ENCODE data around the gene QDPR.
"Not testable (repeated sequence)": the region's sequence is repeated elsewhere in the genome, so short reads cannot be mapped to it uniquely, and the experiment has no call there.

The QDPR gene

DNA sequence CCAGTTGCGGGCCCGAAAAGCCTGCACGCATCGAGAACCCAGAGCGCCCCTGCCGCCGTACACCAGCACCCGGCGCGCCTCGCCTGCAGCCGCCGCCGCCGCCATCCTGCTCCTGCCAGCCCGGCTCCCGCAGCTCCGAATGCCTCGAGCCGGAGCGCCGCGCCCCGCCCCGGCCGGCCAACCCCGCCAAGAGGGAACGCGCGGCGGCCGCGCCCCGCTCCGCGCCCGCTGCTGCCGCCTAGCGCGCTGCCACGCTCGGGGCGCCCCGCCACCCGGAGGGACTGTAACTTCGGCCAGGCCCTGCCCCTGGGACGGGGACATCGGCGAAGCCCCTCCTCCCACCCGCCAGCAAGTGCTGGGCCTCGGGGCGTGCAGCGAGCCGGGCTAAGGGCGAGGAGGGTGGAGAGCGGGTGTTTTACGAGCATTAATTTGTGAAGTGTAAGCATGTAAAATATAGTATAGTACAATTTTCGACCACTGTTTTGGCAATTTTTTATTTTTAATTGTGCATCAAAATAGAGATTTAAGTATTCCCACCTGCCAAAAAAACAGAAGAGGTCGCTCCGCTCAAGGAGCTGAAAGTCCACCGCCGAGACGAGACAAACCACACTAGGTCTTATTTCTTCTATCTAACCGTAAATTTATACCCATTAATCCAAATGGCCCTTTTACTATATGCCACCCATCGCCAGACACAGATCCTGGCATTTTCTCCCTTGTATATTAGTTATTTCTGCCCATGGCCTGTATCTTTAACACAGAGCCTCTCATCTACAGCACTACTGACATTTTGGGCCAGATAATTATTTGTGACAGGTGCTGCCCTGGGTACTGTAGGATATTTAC lies at the start of gene QDPR:
TSS of gene QDPR (minus strand) at position 141 of the 846 bp plus-strand sequence. CDS start at position 105, 36 bp downstream.
- DNase-seq, result no peak

DNA sequence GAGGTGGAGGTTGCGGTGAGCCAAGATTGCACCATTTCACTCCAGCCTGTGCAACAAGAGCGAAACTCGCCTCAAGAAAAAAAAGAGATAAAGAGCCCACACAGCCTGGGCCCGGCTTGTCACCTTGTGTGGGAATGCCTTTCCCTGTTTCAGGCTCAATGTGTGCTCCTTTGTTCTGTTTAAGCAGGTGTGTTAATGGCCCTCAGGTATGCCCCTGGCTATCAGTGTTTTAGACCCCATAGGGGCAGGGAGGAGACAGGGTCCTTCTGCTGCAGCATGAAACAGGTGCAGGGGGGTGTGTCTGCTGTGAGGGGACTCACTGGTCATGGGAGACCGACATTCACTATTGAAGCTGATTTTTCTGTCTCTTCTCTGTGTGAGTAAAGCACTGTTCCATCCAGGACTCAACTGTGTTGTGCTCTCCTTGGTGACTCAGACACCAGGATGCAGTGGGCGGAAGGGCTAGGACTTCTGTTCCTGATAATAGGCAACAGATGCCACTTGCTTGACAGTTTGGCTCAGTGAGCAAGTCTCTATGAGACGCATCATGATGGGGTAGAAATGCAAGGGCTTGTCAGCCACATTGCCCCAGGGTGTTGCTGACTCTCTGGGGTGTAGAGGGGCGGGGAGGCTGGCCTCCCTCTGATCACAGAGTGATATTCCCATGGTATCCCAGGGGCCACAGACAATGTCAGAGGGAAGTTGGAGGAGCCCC lies 49.5 kb upstream of the QDPR start:
- DNase-seq, result no peak

DNA sequence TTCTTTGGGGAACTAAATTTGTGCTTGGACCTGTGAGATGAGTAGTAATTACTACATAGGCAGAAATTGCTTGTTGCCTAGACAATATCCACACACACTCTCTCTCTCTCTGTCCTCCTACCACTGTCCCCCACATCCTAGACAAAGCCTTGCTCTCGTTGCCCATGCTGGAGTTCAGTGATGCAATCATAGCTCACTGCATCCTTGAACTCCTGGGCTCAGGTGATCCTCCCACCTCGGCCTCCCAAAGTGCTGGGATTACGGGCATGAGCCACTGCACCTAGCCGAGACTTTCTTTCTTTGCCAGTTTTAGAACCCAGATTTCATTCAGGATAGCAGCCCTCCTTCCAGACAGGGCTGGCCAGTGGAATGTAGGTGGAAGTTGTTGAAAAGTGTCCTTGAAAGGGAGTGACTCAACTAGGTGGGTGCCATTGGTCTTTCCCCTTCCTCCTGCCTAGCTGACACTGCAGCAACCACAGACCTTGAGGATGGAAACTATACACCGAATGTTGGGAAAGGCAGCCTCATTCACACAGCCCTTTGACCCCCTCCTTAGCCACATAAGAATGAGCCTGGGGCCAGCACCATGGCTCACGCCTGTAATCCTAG lies 48.3 kb upstream of the QDPR start:
- no peak for DNase-seq

DNA sequence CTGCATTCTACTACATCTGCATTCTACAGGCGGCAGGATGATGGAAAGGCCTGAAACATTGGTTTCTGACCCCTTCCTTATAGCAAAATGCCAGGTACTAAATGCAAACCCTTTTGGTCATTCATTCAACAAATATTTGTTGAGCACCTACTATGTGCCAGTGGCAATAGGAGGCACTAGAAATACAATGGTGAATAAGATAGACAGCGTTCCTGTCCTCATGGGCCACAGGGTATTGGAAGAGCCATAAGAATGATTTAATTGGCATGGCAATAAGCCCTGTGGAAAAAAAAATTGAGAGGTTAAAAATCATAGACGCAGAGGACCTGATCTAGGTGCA lies 47.8 kb upstream of the QDPR start:
- DNase-seq, result no peak

DNA sequence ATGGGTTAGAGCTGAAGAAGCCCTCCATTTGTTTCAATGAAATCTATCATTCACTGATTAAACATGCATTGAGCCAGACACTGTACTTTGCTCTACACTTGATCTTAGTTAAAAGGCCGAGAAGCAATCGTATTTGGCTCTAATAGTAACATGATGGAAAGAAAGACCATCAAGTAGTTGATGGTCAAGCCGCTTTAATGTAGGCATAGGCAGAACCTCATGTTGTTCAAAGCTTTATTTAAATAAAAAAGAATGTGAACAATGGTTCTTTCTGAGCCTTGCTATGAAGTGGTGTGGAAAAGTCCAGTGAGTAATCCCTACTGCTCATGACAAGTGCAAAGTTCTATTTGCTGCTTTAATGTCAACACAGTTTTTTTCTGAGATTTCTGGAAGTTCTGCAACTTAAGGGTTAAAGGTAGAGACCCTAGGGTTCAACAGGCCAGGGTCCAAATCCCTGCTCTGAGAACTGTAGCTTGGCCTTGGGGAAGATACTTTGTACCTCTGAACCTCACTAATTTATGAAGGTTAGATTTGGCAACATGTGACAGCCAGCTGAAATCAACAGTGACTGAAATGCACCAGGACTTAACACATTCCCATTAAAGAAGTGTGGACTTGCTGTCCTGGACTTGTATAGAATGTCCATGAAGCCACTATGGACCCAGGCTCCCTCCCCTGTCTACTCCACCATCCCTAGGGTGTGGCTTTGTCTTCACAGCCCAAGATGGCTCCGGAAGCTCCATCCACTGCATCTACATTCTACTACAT lies 47.2 kb upstream of the QDPR start:
- no peak for DNase-seq

DNA sequence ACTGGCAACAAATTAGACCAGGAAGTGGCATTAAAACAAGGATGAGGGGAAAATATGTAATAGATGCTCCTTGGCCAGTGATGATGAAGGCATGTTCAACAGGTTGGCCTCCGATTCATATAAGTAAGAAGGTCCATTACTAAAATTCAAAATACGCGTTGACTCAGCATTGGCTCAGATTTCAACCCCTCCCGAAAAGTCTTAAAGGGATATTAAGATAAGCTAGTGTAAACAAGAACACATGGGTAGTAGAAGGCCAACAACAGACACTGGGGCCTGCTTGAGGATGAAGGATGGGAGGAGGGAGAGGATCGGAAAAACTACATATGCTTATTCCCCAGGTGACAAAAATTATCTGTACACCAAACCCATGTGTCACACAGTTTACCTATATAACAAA lies 46.0 kb upstream of the QDPR start:
- no peak for DNase-seq

DNA sequence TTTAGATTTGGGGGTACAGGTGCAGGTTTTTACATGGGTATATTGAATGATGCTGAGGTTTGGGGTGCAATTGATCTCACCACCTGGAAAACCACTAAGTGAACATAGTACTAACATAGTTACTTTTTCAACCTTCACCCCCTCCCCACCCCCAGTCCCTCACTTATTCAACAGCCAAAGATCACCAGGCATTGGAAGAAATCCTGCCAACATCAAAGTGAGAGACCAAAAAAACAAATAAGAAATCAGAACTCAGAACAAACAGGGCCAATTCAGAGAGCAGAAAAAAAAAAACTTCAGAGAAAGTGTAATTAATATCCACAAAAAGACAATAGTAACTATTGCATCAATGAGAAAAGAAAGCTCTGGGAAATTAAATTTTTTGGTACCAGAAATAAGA lies 44.6 kb upstream of the QDPR start:
- no peak for DNase-seq

DNA sequence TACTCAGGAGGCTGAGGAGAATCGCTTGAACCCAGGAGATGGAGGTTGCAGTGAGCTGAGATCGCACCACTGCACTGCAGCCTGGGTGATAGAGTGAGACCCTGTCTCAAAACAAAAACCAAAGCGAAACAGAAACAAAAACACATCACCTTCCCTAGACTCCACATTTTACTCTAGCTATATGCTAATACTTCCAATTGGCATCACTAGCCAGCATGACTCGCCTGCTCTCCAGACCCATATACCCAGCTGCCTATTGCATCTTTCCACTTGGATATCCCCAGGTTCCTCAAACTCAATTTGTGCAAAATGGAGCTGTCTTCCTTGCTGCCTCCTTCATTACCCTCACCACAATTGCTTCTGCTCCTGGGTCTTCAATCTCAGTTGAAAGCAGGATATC lies 42.7 kb upstream of the QDPR start:
- no peak for DNase-seq

DNA sequence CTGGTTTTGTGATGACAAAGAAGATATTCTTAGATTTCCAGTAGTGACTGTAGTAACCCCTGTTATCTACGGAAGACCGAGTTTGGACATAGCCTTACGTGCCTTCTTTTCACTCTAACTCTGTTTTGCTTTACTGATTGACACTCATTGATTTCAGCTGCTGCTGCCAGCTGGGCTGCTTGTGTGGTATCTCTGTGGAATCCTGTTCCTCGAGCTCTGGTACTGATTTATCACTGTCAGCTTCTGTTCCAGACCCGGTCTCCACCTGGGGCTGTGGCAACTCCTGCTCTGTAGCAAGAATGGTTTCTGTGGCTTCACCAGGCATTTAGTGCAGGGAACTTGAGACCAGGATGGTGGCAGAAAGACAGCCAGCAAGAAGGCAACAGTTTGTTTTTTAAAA lies 40.5 kb upstream of the QDPR start:
- DNase-seq, result no peak

DNA sequence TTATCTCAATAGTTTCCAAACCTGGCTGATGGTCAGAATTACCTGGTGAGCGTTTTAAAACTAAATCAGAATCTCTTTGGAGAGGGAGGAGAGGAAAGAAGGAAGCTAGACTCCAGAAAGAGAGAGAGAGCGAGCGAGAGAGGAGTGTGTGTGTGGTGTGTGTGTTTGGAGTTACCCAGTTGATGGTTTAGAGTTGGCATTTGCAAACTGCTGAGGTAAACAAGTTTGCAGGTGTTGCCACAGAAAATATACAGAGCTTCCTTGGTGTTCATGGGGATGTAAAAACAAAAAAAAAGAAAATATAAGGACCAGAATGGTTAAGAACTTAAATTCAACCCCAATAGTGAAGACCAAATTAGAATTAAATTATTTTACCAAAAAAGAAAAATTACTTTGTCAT lies 38.7 kb upstream of the QDPR start:
- no peak for DNase-seq

DNA sequence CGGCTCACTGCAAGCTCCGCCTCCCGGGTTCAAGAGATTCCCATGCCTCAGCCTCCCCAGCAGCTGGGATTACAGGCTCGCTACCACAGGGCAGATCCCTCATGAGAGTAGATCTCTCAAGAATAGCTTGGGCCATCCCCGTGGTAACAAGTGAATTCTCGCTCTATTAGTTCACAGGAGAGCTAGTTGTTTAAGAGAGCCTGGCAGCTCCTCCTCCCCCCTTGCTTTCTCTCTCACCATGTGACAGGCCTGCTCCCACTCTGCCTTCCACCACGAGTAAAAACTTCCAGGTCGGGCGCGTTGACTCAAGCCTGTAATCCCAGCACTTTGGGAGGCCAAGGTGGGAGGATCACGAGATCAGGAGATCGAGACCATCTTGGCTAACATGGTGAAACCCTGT lies 34.8 kb upstream of the QDPR start:
- no peak for DNase-seq

DNA sequence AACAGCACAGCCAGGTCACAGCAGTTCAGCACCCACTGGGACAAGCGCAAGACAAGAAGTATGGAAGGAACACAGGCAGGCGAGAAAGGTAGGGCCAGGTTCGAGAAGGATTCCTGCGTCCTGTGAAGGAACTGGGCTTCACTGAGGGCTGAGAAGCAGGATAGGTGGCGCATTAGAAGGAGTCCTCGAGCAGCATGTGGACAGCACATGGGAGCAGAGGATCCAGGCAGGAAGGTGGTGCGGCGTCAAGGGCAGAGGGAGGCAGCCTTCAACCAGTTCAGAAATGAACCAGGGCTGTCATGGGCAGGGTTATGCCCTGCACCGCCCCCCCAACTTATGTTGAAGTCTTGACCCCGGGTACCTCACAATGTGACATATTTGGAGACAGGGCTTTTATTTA lies 34.3 kb upstream of the QDPR start:
- no peak for DNase-seq

DNA sequence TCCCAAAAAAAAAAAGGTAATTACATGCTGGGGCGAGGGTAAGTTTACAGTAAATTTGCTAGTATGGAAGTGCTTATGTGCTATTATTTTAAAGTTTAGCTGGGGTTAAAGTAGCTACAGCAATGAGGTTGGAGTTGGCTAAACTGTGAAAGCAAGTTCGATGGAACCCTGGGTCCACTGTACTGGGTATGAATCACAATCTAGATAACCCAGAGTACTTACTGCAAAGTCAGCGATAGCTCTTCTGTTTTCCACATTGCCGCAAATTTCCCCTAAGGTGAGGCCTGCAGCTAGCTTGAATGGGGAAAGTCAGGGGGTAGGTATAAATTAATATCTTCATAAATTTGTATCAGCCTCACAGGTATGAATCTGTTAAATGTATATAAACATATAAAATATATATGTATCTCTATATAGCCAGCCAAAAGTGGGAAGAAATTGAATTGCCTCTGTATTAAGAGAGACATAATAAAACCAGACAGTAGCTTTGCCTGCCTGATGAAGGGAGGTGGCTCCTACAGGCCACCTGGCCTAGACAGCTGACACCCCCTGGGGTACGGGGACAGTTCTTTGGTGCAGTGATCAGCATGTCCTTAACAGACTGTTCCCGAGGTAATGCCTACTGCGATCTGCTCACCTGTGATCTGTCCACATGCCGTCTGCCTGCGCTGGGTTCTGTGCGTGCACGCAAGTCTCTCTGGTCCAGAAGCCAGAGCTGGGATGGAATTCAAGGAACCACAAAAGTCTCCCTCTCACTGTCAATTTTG lies 33.7 kb upstream of the QDPR start:
- DNase-seq, result no peak

DNA sequence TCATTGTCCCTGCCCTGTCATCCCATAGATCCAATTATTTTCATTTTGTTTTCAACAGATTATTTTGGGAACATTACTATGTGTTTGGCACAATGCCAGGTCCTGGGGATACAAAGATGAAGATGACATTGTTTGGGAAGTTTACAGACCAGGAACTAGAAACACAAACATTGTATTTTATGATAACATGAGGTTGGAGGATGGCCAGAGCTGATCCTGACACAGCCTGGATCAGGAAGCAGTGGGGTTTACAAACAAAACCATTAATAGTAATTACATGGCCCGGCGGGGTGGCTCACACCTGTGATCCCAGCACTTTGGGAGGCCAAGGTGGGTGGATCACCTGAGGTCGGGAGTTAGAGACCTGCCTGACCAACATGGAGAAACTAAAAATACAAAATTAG lies 32.9 kb upstream of the QDPR start:
- DNase-seq, result no peak

DNA sequence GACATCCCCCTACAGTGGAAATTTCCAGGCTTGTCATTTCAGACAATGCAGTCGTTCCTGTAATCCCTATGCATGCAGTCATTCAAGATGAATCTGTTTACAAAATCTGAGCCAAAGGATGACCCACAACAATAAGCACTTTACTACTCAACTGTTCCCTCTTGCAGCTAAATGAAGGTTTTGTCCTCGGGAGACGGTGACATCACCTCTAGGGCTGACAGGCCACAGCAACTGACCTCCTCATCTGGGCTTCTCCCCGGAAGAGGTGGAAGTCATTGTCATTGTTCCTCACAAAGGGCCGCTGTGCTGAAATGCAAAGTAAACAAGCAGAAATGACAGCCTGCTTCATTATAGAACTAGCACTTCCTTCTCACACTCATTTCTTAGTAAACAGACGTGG lies 32.3 kb upstream of the QDPR start:
- no peak for DNase-seq

DNA sequence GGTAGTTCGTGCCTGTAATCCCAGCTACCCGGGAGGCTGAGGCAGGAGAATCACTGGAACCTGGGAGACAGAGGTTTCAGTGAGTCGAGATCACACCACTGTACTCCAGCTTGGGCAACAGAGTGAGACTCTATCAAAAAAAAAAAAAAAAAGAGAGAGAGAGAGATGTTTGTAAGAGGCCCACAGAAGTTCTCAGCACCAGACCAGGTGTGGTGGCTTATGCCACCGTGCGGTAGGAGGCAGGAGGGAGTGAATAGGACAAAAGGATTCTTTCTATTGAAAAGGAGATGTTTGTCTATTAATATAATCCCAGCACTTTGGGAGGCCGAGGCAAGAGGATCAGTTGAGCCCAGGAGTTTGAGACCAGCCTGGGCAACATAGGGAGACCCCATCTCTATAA lies 25.2 kb upstream of the QDPR start:
- not testable (repeated sequence) for DNase-seq

DNA sequence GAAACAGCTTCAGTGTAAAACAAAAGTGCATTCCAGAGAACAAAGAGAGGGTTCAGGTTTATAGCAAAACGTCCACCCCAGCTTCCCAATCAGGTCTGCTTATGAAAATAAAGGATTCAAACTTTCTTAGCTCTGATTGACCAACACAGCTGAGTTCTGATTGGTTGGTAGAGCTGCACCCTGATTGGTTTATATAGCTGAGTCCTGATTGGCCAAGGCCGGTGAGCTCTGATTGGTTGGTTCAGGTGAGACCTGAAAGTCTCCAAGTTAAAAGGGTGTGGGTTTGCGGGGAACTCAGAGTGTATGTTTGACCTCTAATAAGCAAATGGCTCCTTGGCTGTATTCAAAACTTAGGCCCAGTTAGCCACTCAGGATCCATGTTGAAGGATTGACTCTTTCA lies 24.0 kb upstream of the QDPR start:
- DNase-seq, result no peak

DNA sequence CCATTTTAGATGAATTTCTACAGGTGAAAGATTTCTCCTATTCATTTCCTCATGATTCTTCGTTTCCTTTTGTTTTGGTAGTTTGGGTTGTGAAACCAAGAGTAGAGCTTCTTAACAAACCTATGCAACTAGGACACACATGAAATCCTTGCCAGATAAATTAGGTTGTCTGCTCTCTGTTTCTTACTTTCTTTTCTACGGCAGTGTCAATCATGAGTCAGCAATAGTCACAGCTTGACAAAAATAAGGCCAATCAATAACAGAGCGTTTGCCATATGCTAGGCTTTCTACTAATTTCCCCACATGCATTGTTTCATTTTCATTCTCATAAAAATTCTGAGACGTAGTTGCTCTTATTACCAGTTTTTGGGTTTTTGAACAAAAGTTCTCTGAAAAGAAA lies 23.4 kb upstream of the QDPR start:
- DNase-seq, result no peak

DNA sequence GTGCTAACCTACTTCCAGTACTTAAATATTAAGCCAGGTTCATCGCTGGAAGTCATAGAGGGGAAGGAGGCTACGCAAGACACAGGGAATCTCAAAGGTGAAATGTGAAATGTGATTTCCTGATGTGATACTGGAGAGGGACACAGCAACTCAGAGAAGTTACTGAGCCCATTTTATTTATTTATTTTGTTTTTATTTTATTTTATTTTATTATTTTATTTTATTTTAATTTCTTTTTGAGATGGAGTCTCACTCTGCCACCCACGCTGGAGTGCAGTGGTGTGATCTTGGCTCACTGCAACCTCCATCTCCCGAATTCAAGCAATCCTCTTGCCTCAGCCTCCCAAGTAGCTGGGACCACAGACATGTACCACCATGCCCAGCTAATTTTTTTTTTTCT lies 22.8 kb upstream of the QDPR start:
- DNase-seq, result no peak

DNA sequence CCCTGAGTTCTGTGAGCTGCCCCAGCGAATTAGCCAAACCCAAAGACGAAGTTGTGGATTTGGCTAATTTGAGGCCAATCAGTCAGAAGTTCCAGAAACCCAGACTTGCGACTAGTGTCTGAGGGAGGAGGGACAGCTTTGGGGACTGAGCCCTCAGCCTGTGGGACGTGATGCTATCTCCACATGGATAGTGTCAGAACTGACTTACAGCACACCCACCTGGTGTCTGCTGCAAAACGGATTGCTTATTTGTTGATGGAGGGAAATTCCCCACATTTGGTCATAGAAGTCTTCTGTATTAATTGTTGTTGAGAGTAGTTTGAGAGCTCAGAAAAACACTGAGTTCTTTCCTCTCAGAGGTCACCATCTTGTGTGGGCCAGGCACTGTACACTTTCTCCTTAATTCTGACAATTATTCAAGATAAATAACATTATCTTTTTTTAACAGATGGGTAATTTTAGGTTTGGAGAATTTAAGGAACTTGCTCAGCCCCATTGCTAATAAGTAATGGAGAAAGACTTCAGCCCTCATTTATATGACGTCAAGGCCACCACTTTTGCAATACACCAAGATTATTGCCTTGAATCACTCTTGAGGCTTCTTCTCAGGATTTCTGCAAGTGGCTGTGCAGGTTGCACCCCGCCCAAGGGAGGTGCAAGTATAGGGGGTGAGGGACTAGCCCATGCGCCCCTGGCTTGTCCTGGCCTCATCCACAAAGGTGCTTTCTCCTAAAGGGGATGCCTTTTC lies 19.8 kb upstream of the QDPR start:
- no peak for DNase-seq

DNA sequence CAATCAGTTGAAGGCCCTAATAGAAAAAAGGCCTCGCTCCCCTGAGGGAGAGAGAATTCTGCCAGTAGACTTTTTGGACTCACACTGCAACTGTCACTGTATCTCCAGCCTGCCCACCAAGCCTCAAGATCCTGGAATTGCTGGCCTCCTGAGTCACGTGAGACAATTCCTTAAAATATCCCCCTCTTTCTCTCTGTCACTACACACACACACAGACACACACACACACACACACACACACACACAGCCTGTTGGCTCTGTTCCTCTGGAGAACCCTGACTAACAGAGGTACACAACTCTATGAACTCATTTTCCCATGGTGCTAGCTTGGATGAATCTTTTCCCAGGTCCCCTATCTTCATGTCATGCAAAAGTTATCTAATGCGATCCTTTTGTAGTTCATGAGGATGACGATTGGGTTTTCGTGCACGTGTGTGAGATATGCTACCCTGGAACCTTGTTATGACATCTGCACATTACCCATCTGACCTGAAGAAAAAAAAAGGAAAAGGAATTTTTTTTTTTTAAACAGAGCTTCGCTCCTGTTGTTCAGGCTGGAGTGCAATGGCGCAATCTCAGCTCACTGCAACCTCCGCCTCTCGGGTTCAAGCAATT lies 16.8 kb upstream of the QDPR start:
- no peak for DNase-seq

Data from SIG-M5 (cell line).